PFSK-1 (cell line): ENCODE results near the gene BATF3.

ENCODE experiments used
- FOXP2 ChIP-seq: optimal IDR thresholded peaks from 2 replicates; pipeline ENCODE3; 2011; ENCODE audit warnings: borderline replicate concordance, control low read depth, inconsistent platforms; ENCODE audit not compliant: insufficient read depth; ENCODE audit errors: extremely low read length, extremely low read depth
- POLR2AphosphoS5 ChIP-seq: IDR thresholded peaks from 2 replicates; pipeline ENCODE4 v1.6.1; 2012; ENCODE audit warnings: low read depth, mild to moderate bottlenecking, control low read depth, low read length, moderate library complexity
- SIN3A ChIP-seq: IDR thresholded peaks from 2 replicates; pipeline ENCODE4 v1.6.1; 2012; ENCODE audit warnings: mild to moderate bottlenecking, low read length, moderate library complexity, borderline replicate concordance; ENCODE audit not compliant: insufficient read depth
- TAF1 ChIP-seq: IDR thresholded peaks from 2 replicates; pipeline ENCODE4 v1.6.1; 2012; ENCODE audit warnings: low read length, control low read depth, borderline replicate concordance; ENCODE audit not compliant: insufficient read depth

DNA sequence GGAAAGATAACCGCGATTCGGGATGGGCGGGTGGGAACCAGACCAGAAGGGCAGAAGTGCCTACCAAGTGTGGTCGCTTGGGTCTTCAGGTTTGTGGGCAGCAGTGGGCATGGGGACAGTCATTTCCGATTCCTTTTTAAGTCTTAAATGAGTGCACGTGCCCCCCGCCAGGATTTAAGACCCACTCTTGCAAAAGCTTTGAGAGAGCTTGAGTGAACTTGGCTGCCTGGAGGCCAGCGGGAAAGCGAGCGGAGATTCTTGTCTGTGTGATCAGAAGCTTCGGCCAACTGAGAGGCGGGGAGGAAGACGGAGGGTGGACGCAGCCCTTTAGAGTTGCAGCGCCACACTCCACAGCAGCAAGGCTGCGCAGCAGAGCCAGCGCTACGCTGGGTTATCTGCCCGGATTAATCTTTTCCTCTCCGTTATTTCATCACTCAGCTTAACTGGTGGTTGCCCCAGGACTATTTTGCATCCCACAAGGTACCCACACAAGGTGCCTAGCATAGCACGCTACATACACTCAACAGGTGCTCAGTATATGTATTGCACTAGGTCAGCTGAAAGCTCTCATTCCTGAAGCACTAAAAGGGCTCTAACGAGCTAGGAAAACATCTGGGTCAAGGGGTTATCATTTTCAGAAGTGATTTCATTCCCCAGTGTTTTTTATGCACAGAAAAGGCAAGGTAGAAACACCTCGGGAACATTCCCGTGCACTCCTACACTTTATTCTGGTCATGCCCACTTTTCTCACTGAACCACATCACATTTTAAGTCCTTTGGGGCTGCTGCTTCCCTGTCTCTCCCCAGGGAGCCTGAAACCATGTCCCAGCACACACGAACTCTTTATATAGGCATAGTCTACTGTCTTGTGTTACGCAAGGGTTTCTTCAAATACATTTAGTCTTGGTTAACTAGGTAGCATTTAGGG is 1.5 kb upstream of the BATF3 start:
- TF ChIP-seq TAF1 (no peak), POLR2AphosphoS5 (no peak), SIN3A (no peak), FOXP2 (no peak)
